GM21423 (cell line): ENCODE data around the gene NCOA3.

Experiments used
- ATAC-seq: cut with Tn5 transposase; IDR thresholded peaks from one replicate; pipeline ENCODE4 v1.9.1; 2021; ENCODE audit warnings: mild to moderate bottlenecking, moderate library complexity; ENCODE audit not compliant: unreplicated experiment

Gene NCOA3

DNA sequence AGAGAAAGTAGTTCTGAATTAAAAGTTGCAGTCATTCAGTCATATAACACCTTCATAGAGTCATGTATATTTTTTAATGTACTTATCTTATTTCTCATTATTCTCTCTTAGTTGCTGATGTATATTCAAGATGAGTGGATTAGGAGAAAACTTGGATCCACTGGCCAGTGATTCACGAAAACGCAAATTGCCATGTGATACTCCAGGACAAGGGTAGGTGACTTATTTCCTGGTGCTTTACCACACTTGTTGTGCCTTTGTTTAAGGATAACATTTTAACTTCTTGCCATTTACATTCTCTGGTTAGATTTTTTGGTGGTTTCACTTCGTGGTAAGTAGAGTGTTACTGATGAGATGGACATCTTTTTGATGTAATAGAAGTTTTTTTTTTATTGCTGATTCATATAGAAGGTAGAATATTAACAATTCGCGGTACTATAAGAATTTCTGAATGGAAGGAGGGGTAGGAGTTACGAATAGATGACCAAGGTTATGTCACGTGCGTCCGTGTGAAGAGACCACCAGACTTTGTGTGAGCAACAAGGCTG lies 120.5 kb downstream of the NCOA3 start:
- ATAC-seq = no peak

DNA sequence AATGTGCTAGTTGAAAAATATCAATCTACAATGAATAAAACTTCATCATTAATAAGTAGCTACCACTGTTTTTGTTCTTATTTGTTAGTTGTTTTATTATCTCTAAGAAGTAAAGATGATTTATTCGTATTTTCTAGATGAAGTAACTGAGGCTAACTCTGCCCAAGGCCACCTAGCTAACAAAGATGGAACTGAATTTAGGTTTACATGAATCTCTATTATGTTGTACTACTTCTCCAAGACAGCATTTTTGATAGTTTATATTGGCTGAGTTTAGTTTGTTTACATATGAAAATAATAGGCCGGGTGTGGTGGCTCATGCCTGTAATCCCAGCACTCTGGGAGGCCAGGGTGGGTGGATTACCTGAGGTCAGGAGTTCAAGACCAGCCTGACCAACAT lies 121.5 kb downstream of the NCOA3 start:
- ATAC-seq = no peak

DNA sequence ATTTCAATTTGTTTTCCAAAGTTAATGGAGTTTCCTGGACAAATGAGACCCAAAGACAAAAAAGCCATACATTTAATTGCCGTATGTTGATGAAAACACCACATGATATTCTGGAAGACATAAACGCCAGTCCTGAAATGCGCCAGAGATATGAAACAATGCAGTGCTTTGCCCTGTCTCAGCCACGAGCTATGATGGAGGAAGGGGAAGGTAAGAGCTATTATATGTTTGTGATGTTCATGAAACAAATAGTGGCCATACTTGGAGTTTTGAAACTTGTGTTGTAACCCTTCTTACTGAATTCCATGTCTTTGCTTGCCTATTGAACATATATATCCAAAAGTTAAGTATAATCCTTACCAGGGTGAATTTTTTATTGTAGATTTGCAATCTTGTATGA lies 125.9 kb downstream of the NCOA3 start:
- ATAC-seq = no peak

DNA sequence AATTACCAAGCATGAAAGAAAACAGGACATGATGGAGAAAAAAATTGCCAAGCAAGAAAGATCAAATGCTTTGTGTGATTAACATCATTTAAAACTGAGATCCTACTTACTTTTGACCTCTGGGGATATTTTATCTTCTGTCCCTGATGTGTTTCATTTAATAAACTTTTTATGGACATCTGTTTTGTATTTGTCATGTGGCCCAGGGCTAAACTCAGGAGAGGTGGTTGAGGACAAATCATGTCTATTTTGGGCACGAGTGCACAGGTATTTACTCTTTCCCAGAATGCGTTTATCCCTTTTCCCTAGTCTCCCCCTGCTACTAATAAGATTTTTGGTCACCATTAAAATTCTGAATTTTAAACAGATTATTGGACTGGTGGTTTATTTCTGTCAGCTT lies 128.2 kb downstream of the NCOA3 start:
- ATAC-seq = no peak

DNA sequence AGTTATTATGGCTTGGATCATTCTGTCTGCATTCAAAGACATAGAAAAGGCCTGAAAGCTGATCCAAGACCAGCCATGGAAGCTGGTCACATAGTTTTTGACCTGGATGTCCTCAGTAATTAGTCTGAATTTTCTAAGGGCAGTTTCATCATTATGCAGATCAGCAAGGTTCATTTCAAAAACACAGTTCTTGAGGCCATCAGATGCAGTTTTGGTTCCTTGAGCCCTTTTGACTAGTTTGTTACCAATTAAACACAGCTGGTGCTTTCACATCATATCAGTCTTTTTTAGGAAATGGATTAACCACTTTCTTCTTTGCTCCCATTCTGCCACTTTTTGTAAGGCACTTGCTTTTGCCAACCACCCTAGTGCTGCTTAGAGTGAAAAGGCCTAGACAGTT lies 129.4 kb downstream of the NCOA3 start:
- ATAC-seq = no peak

DNA sequence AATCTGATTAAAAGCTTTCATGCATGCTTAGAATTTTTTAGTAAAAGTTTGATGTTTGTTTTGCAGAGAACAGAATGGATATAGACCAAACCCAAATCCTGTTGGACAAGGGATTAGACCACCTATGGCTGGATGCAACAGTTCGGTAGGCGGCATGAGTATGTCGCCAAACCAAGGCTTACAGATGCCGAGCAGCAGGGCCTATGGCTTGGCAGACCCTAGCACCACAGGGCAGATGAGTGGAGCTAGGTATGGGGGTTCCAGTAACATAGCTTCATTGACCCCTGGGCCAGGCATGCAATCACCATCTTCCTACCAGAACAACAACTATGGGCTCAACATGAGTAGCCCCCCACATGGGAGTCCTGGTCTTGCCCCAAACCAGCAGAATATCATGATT lies 133.6 kb downstream of the NCOA3 start:
- no peak for ATAC-seq

DNA sequence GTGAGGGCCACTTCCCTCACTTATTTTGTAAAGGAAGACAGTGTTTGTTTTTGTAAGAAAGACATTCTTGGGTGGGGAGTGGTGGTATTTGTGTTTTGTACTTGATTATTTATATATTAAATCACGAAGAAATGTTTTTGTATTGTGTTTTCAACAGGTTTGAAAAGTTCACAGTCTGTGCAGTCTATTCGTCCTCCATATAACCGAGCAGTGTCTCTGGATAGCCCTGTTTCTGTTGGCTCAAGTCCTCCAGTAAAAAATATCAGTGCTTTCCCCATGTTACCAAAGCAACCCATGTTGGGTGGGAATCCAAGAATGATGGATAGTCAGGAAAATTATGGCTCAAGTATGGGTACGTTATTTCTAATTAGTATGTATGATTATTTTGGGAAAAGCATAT lies 137.2 kb downstream of the NCOA3 start:
- ATAC-seq = no peak

DNA sequence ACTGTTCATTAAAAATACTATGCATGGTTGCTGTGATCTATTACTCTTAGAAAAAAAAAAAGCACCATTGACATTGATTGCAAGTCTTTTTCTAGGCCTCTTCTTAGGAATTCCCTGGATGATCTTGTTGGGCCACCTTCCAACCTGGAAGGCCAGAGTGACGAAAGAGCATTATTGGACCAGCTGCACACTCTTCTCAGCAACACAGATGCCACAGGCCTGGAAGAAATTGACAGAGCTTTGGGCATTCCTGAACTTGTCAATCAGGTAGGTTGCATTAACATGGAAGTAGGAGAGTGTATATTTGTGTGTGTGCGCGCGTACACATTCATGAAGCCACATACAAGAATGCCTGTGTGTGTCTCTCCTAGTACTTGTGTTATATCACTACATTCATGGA lies 140.4 kb downstream of the NCOA3 start:
- ATAC-seq = no peak

DNA sequence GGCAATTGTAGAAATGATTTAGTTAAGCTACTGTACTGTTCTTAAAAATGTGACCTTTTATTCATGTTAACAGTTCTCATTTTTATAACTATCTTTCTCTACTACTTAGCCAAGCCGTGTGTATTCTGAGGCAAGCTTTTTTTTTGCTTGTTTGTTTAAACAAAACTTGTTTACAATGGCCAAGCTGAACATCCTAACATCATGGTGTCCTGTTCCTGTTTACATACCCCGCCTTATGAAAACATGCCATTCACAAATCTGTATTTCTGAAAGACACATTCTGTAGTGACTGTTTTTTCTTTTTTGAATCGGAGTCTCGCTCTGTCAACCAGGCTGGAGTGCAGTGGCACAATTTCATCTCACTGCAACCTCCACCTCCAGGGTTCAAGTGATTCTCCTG lies 140.9 kb downstream of the NCOA3 start:
- ATAC-seq = no peak

DNA sequence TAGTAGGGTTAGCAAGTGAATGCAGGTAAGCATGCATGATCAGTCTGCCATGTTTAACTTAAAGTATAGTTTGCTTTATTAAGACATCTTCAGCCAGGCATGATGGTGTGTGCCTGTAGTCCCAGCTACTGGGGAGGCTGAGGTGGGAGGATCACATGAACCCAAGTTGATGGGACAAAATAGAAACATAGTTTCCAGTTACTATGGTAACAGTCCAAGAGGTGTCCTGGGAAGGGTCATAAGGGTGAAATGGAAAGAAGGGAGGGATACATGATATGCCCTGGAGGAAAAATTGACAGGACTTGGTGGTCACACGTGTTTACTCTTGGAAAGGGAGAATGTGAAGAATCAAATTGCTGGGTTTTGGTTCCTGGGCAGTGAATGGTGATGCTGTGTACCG lies 143.9 kb downstream of the NCOA3 start:
- ATAC-seq = no peak

DNA sequence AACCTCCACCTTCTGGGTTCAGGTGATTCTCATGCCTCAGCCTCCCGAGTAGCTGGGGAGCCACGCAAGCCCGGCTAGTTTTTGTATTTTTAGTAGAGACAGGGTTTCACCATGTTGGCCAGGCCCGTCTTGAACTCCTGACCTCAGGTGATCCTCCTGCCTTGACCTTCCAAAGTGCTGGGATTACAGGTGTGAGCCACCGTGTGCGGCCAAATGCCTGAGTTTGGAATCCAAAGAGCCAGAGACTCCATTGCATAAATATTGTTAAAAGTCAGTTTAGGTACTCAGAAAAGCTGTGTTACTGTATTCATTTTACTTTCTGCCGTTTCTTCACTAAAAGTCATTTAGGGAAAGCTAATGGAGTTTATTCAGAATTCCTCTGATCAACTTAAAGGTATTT lies 146.3 kb downstream of the NCOA3 start:
- no peak for ATAC-seq

DNA sequence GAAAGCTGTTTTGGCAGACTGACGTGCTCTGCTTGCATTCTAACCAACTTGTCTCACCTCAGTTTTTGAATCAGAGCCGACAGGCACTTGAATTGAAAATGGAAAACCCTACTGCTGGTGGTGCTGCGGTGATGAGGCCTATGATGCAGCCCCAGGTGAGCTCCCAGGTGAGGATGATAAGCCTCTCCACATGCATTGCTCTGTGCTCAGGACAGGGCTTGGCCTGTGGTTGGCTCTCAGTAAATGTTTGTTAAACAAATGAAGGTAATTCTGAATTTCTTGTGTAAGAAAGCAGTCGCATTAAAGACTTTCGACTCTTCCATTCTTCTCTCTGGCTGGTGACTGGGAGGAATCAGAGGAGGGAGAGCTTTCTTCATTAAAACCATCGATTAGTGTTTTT lies 147.3 kb downstream of the NCOA3 start:
- ATAC-seq = no peak

DNA sequence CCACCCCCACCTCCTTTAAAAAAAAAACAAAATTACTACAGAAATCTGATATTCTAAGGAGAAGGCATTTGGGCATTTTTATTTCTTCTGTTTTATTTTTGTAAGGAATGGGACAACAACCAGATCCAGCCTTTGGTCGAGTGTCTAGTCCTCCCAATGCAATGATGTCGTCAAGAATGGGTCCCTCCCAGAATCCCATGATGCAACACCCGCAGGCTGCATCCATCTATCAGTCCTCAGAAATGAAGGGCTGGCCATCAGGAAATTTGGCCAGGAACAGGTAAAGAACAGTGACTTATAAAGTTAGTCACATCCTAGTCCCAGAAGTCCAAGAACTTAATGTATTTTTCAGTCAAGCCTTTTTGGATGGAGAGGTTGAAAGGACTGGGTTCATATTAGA lies 150.6 kb downstream of the NCOA3 start:
- ATAC-seq = no peak

DNA sequence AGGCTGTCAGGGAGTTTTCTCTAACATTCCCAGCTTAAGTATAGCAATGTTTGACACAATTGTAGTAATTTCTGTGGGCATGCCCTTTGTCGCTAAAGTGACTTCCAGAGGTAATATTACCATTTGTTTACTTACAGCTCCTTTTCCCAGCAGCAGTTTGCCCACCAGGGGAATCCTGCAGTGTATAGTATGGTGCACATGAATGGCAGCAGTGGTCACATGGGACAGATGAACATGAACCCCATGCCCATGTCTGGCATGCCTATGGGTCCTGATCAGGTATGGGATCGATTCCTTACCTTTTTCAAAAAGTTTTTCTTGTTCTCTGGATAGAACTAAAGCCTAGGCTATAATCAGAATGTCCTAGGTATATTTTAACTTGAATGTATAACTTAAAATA lies 151.1 kb downstream of the NCOA3 start:
- ATAC-seq = no peak

DNA sequence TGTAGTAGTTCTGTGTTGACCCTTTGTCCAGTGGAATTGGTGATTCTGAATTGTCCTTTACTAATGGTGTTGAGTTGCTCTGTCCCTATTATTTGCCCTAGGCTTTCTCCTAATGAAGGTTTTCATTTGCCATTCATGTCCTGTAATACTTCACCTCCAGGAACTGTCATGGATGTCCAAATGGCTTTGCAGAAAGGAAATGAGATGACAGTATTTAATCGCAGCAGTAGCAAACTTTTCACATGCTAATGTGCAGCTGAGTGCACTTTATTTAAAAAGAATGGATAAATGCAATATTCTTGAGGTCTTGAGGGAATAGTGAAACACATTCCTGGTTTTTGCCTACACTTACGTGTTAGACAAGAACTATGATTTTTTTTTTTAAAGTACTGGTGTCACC lies 152.2 kb downstream of the NCOA3 start:
- ATAC-seq = no peak

DNA sequence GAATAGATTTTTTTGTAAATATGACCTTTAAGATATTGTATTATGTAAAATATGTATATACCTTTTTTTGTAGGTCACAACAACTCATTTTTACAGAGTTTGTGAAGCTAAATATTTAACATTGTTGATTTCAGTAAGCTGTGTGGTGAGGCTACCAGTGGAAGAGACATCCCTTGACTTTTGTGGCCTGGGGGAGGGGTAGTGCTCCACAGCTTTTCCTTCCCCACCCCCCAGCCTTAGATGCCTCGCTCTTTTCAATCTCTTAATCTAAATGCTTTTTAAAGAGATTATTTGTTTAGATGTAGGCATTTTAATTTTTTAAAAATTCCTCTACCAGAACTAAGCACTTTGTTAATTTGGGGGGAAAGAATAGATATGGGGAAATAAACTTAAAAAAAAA lies 152.7 kb downstream of the NCOA3 start:
- no peak for ATAC-seq

DNA sequence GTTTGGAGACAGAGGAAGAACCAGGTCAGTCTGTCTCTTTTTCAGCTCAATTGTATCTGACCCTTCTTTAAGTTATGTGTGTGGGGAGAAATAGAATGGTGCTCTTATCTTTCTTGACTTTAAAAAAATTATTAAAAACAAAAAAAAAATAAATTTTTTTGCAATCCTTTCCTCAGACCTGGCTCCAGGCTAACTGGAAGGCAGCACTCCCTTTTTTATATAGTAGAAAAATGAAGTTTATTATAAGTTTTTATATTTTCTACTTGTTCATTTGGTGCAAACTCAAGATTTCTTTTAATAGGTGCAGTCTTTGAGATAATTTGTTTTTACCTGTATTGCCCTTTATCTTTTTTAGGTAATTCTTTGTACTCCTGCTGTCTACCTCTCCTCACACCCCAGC lies 153.9 kb downstream of the NCOA3 start:
- no peak for ATAC-seq

DNA sequence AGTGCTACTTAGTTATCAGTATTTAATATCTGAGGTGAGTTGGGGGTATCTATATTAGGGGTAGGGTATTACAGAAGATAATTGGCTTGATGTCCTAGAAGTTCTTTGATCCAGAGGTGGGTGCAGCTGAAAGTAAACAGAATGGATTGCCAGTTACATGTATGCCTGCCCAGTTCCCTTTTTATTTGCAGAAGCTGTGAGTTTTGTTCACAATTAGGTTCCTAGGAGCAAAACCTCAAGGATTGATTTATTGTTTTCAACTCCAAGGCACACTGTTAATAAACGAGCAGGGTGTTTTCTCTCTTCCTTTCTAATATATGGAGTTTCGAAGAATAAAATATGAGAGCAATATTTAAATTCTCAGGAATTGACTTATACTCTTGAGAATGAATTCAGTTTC lies 154.6 kb downstream of the NCOA3 start:
- no peak for ATAC-seq

DNA sequence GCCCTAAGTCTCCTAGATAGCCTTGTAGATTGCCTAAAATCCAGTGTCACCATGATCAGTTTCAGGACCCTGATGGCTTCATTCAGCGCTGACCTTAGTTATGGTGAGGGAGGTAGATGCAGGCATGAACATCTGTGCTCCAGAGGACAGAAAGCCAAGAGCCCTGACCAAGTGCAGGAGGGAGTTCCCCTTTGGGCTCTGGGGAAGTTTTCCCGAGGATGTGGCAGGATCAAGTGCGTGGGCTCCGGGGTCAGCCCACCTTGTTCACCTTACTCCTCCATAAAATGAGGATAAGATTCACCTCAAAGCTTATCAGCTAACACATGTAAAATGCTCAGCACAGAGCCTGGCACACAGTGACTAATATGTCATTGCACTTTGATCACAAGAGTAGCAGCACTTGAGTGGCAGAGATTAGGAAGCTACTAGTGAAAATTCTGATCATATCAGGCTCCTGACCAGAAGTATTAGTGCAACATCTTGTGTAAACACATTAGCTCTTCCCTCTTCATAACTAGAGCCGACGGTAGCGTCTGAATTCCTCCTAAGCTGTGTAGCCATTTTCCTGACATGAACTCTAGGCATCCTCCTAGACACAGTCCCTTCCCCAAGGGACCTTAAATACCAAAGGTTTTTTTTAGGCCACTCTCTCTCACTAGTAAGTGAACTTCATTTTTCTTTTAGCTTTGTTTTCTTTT lies 158.4 kb downstream of the NCOA3 start:
- ATAC-seq = no peak

DNA sequence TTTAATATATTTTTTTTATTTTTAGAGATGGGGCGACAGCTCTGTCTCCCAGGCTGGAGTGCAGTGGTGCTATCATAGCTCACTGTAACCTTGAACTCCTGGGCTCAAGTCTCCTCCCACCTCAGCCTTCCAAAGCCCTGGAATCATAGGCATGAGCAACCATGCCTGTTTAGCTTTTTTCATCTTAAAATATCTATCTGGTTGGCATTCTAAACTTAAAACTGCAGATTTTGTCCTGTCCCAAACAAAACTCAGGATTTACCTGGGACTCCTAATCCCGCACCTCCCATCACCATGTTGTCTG lies 158.9 kb downstream of the NCOA3 start:
- no peak for ATAC-seq

DNA sequence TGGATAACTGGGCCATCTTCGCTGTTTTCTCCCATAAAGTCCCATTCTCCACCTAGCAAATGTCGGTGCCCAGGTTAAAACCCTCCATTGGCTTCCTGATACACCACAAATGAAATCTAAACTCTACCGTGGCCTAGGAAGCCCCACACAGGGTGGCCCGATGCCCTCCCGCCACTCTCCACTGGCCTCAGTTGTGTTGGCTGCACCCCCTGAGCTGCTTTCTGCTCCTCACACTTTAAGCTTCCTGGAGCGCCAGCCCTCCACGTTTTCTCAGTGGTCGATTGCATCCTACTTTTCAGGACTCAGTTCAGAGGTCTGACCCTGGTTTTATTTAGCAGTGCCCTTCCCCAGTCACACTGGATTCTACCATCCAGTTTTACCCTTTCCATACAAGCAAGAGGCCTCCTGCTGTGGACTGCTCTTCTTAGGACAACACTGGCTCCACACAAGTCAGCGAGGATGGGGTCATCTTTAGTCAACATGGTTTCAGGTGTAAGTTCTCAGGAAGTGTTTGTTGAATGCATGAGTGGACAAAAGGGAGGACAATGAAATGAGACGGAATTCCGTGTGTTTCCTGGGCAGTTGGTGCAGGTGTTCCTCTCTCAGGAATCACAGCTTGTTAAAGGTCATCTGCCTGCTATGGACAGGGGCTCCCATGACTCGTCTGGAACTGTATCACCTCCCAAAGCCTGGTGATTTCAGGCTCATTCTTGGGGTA lies 159.5 kb downstream of the NCOA3 start:
- no peak for ATAC-seq

DNA sequence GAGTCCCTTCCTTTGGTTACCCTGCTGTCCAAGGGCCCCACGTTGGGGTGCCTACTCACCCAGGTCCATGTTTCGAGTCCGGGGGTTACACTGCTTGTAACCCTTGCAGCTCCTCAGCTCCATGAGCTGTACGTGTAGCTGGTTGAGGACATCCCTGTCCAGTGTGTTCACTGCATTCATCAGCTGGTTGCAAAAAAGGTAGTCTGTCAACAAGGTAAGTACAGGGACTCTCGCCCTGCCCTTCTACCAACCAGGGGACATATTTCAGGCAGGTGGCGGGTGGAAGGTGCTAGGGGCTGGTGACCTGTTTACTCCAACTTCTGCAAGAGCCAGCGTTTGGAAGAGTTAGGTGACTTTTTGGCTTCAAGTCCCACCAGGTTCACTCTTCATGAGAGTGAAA lies 160.0 kb downstream of the NCOA3 start:
- ATAC-seq = no peak
